HG02885 (cell line): ENCODE results near the gene KRTCAP3.
A peak's percentile ranks its signal among the peaks of the same experiment; 100 is the strongest.

Experiments used
- ATAC-seq: cut with Tn5 transposase; IDR thresholded peaks from one replicate; pipeline ENCODE4 v1.9.1; 2021; ENCODE audit warnings: mild to moderate bottlenecking; ENCODE audit not compliant: unreplicated experiment, poor library complexity

The KRTCAP3 gene

DNA sequence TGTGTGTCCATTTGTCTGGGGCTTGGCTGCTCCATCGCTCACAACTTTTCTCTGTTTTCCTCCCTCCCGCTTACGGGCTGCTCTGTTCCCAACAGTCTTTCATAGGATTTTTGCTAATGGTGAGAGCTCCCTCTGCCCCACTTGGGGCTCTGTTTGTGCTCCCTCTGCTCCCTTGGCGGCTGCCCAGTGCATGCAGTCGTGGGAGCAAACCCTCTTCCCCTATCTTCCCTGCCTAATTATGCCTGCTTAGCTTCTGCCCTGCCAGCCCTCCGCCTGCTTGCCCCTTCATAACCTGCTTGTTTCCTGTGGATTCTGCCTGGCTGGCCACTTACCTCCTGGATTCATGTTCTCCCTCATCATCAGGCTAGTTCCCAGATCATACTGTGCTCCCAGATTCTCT is 6.6 kb upstream of the KRTCAP3 start:
- no peak for ATAC-seq

DNA sequence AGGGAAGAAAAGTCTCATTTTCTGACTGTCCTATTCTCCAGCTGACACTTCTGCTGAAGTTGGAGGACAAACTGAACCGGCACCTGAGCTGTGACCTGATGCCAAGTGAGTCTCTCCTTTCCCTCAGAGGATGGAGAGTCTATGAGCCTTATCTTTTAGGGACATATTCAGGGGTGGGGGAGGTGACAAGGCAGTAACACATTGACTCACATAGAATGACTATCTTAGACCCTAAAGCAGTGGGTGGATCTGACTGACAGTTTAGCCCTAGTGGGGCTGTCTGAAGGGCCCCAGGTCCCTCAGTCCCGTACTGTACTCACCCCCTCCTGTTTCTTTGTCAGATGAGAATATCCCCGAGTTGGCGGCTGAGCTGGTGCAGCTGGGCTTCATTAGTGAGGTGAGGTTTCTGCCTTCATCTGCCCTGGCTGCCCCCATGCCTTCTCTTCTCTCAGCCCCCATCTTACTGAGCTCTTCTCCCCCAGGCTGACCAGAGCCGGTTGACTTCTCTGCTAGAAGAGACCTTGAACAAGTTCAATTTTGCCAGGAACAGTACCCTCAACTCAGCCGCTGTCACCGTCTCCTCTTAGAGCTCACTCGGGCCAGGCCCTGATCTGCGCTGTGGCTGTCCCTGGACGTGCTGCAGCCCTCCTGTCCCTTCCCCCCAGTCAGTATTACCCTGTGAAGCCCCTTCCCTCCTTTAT is 805 bp upstream of the KRTCAP3 start:
- ATAC-seq = no peak

DNA sequence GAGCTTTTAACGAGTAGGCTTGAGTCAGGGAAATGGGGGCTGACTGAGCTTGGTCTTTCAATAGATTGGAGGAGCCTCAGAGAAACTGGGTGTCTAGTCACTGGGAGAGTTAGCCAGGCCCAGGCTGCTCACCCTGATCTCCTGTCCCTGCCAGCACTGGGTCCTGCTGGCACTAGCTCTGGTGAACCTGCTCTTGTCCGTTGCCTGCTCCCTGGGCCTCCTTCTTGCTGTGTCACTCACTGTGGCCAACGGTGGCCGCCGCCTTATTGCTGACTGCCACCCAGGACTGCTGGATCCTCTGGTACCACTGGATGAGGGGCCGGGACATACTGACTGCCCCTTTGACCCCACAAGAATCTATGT is 720 bp downstream of the KRTCAP3 start:
- ATAC-seq = no peak

DNA sequence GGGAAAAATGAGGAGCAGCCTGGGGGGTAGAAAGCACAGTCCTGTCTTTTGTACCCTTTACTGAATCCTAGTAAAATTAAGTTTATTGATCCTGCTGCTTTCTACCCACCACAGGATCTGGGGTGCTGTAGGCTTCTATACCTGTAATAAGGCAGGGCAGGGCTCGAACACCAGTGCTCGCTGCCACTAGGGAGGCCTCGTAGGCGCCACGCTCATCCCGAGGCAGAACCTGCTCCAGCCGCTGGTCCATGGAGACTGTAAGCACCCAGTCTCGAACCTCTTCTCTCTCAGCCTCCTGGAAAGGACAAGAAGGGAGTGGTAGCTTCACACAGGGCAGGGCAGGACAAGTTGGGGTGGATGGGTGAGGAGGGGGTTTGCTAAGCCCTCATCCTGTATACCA is 3.0 kb downstream of the KRTCAP3 start:
- no peak for ATAC-seq

DNA sequence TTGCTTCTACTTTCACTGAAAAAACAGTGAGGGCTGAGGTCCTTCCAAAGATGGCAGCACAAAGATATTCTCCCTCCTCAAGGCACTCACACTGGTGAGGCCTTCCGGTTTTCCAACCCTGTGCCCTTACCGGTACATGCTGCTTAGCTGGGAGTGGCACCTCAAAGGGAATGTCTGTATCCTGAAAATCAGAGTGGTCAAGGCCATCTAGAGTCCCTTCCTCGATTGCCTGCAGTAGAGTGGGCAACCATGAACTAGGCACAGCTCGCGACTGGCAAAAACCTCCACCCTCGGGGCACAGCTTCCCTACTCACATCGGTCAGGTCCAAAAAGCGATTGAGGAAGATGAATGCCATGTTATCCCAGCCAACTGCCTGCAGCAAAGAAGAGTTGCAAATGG is 3.4 kb downstream of the KRTCAP3 start:
- no peak for ATAC-seq

DNA sequence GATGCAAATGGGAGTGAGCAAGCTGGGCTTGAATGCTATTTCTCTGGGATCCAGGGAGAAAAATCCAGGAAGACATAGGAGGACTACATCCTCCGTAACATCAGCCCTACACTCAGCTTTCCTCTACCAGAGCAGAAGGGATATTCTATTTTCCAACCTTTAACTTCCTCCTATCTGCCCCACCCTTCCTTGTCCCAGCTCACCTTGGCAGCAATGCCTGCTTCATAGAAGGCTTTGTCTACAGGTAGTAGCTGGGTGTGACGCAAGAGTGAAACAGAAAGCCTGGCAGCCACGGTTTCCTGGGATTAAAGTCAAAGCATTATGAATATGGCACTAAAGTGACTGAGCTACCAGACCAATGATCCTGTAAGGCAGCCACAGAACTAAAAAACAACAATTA is 3.9 kb downstream of the KRTCAP3 start:
- ATAC-seq = no peak

DNA sequence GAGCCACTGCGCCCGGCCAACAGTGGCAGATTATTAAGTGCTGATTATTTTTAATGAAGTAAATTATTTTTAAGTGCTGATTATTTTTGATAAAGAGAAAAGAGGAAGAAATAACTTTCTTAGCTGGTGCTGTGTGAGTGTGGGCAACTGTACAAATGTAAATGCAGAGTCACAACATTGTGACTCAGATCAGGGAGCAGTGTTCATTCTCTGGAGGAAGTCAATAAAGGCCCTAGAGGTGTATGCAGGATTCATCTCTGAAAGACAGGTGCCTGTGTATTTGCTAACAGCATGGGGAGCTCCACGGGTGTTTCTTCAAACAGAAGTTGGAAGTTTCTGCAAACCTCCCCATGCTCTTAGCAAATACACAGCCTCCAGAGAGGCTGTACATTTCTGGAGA is 6.2 kb downstream of the KRTCAP3 start:
- no peak for ATAC-seq

DNA sequence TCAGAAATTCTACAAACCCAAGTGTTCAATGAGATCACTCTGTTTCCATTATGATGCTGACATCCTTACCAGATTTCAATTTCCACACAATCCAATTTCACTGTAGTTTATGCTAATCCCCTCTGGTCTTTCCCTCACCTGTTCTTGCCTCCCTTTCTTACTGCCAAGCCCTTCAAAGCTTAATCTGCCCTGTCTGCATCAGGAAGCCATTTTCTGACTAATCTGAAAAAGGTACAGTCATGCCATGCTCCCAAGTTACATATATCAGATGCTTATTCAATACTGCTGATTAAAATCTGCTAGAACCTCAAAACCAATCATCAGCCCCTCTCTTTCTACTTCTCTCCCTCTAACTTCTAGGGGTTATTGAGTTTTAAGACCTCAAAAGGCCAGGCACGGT is 8.9 kb downstream of the KRTCAP3 start:
- ATAC-seq = no peak

DNA sequence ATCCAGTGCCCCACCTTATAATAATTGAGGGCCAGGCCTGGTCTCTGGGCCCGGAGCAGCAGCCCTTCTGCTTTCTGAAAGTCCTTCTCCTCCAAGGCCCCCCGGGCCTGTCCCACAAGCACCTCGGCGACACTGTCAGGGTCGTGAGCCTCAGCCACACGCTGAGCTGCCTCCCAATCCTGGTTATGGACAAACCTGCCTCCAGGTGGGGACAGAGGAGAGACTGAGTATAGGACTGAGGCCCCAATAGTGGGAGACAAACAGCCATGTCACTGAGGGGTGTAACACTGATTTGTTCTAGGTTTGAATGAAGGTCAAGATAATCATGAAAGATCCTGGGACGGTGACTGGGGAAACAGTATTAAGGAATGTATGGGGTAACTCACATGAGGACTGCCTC is 11.8 kb downstream of the KRTCAP3 start:
- no peak for ATAC-seq

DNA sequence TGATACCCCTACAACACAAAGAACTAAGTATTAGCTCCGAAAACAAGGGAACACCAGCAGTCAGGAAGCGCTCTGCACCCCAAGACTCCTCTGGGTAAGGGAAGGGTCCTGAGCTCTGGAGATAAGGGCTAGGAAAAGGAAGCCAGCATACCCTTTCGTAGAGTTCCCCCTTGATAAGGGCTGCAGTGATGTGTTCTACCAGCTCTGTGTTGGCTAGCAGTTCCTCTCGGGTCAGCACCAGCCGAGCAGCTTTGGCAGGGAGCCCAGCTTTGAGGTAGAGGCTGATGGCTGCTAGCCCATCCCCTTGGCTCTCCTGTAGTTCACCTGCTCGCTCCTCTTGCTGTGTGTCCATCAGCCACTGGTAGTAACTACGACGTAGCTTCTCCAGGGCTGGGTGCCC is 18.9 kb downstream of the KRTCAP3 start:
- ATAC-seq = no peak

DNA sequence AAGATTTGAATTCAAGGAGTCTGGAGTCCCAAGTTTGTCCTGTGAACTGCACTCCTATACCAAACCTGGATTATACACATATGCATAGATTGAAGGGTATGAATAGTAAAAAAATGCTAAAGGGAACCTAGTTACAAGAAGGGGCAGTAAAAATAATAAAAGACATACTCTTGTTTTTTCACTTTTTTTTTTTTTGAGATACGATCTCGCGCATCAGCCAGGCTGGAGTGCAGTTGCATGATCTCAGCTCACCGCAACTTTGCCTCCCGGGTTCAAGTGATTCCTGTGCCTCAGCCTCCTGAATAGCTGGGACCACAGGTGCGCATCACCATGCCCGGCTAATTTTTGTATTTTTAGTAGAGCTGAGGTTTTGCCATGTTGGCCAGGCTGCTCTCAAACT is 22.3 kb downstream of the KRTCAP3 start:
- no peak for ATAC-seq

DNA sequence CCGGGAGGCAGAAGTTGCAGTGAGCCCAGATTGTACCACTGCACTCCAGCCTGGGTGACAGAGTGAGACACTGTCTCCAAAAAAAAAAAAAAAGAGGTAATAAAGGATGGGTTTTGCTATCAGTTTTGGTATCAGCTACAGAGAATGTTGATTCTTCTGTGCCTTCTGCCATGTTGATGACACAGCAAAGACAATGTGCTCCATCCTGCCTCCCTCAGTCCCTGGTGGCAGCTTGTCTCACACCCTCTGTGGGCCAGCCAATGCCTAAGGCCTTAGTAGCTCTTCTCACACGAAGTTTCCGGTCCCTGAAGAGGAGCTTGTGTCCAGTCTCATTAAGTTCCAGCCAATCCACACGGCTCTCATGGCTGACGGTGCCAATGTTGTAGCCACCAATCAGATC is 29.8 kb downstream of the KRTCAP3 start:
- no peak for ATAC-seq

DNA sequence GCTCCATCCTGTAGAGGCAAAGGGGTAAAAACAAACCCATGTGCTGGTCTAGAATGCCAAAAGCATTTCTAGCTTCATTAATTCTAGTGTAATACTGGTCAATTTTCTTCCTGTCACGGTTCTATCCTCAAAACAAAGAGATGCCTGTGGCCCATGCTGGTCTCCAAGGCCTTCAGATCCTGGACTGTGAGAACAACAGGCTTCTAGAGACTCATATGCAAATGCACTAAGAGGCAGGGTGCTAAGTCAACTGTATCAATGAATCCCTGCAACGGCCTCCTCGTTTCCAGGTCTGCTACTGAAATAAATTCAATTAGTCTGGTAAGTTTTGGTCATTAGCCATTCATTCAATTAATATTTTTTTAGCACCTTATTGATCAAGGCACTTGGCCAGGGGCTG is 43.3 kb downstream of the KRTCAP3 start:
- no peak for ATAC-seq

DNA sequence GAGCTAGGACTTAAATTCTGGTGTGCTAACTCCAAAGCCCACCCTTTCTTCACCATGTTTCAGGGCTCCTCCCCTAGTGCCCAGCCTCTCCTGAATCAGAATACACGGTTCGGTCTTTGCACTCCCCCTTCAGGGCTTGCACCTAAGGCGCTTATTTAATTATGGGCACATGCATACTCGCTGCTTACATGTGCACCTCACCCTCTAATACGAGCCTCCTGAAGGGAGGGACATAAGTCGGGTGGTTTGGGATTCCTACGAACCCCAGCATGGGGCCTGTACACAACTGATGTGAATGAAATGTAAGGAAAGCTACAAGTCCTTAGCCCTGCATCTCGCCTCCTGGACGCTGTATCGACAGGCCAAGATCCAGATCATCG is 46.9 kb downstream of the KRTCAP3 start:
- no peak for ATAC-seq

DNA sequence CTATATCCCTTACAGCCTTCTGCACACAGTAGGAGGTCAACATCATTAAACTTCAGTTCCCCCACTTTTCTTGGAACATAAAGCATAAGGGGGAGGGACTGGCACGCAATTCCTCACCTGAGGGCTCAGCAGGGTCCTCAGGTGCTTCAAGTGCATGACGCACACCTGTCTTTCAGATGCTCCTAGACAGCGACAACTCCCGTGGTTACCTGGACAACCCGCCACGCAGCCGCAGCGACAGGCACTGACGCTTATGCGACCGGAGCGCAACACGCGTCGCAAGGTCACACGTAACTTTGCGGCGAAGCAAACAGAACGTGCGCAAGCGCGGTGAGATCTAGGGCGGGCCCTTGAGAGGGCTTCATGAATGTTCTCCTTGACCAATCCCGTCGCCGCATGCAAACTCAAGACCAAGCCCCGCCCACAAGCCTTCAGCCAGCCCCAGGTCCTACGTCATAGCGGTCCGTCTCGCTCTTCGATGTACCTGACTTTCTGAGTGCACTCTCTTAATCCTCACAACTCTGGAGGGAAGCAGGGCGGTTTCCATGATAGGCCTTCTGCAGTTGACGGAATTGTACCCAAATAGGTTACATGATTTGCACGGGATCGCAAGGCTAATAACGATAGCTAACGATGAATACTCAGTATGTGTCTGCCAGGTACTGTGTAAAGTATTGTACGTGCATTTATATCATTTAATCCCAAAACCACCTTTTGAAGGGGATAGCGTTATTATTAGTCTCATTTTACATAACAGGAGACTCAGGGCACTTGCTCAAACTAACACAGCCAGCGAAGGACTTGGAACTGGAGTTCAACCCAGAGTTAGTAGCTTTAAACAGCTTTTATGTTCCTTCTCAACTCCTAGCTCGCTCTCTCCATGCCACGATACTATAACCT is 47.6 kb downstream of the KRTCAP3 start, which contains the start of gene IFT172:
Gene IFT172 (minus strand): TSS at position 246 of the 900 bp plus-strand sequence. CDS start 90 bp downstream, at position 156.
- peak; percentile 97 for ATAC-seq

DNA sequence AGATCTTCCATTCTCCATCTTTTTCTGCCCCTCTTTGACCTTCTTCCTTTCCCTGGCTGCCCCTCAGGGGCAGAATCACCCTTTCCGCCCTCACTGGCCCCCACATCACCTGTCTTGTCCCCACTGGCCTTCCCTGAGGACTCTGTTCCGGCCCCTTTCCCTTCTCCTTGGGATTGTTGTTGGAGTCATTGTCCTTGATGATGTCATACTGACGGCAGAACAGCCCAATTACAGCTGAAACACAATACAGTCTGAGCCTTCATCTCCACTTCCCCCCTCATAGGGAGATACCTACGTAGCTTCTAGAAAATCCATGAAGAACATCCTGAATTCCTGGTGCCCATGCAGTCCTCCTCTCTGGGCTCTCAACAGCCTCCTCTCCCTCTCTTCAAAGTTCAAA is 50.4 kb downstream of the KRTCAP3 start:
- ATAC-seq = no peak

DNA sequence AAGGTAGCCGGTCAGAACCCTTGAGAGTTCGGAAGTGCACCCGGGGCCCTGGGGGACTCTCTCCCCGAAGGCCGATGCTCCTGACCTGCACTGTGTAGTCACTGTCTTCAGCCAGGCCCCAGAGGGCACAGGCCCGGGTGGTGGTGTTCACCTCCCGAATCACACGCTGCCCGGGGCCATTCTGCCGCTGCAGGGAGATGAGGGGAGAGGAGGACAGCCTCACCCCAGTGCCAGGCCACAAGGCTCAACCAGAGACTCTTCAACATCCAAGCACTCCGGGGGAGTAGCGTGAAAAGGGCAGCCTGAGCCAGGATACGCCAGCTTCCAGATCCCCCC is 51.7 kb downstream of the KRTCAP3 start:
- no peak for ATAC-seq
